Osteoblast (primary cell): ENCODE data around the gene OIT3. TPM values are rescaled to one million over a fixed set of nuclear protein-coding genes. Genes with fewer than 3 reads are reported as not detected.

ENCODE experiments used
- DNase-seq: peaks from one replicate; pipeline ENCODE4 v3.0.0; 2011; ENCODE audit warnings: low spot score, mixed read lengths; ENCODE audit not compliant: insufficient read length; ENCODE audit errors: missing footprints
- H2AFZ ChIP-seq: 2 replicates; pipeline ENCODE4 v1.6.0; 2011; ENCODE audit warnings: mild to moderate bottlenecking, low read length
- H3K27ac ChIP-seq: 2 replicates; pipeline ENCODE4 v1.5.1; 2011; ENCODE audit warnings: mild to moderate bottlenecking, low read depth, low read length, moderate library complexity
- H3K27me3 ChIP-seq: 2 replicates; pipeline ENCODE4 v1.6.0; 2012; ENCODE audit warnings: mild to moderate bottlenecking, control low read depth, inconsistent platforms, low read length, moderate library complexity; ENCODE audit not compliant: insufficient read depth
- H3K36me3 ChIP-seq: 2 replicates; pipeline ENCODE4 v1.5.1; 2011; ENCODE audit warnings: mild to moderate bottlenecking, low read length, control low read depth, moderate library complexity; ENCODE audit not compliant: insufficient read depth
- H3K4me1 ChIP-seq: 2 replicates; pipeline ENCODE4 v1.5.1; 2011; ENCODE audit warnings: mild to moderate bottlenecking, low read length, control low read depth, moderate library complexity; ENCODE audit not compliant: insufficient read depth
- H3K4me2 ChIP-seq: 2 replicates; pipeline ENCODE4 v1.6.0; 2011; ENCODE audit warnings: mild to moderate bottlenecking, low read length; ENCODE audit not compliant: insufficient read depth
- H3K4me3 ChIP-seq: fragments of 200-600 bp; sonication (generic); 3 replicates; pipeline ENCODE4 v1.5.1; 2012; ENCODE audit warnings: mild to moderate bottlenecking, low read length, inconsistent platforms; ENCODE audit not compliant: insufficient read depth
- H3K79me2 ChIP-seq: 2 replicates; pipeline ENCODE4 v1.6.0; 2012; ENCODE audit warnings: mild to moderate bottlenecking, low read length, control low read depth, inconsistent platforms; ENCODE audit not compliant: insufficient read depth
- H3K9me3 ChIP-seq: 2 replicates; pipeline ENCODE4 v1.5.1; 2011; ENCODE audit warnings: low read depth, low read length, control low read depth
- H4K20me1 ChIP-seq: 2 replicates; pipeline ENCODE4 v1.6.0; 2012; ENCODE audit warnings: mild to moderate bottlenecking, low read length, control low read depth; ENCODE audit not compliant: insufficient read depth
- CTCF ChIP-seq: IDR thresholded peaks from 2 replicates; pipeline ENCODE4 v1.5.1; 2011; ENCODE audit warnings: mild to moderate bottlenecking, low read depth, low read length, moderate library complexity; ENCODE audit errors: extremely low read depth
- total RNA-seq: library from RNA; depleted of rRNA; stranded (reverse); fragments of >200 nt; gene quantifications from 2 replicates; pipeline ENCODE4 v1.2.3, GENCODE V29; 2012

The OIT3 gene
- total RNA-seq, 1 donor = under 0.01 TPM

- H4K20me1 ChIP-seq = no peaks in the 10 kb centered on the region
- H3K4me1 ChIP-seq = no peaks in the 10 kb centered on the region
- no peaks in the 10 kb centered on the region for H3K79me2 ChIP-seq
- no peak overlapping the region for H2AFZ ChIP-seq
- H3K36me3 ChIP-seq = no peaks in the 10 kb centered on the region
- peaks cover 2% of the 10 kb centered on the region for H3K27me3 ChIP-seq
- H3K4me3 ChIP-seq = no peak overlapping the region
- H3K9me3 ChIP-seq = no peaks in the 10 kb centered on the region
- no peak overlapping the region for H3K27ac ChIP-seq
- TF ChIP-seq CTCF = no peak
- no peak for DNase-seq
- H3K4me2 ChIP-seq = no peak overlapping the region
Measured at GRCh38 chr10:72930276-72930675, 36.7 kb downstream of the OIT3 start.

GRCh38 chr10:72932259-72933015 lies 38.9 kb downstream of the OIT3 start:
- no peaks in the 10 kb centered on the region for H3K79me2 ChIP-seq
- H3K9me3 ChIP-seq = no peaks in the 10 kb centered on the region
- H2AFZ ChIP-seq = no peak overlapping the region
- H3K36me3 ChIP-seq = no peaks in the 10 kb centered on the region
- no peaks in the 10 kb centered on the region for H3K27me3 ChIP-seq
- no peak overlapping the region for H3K4me3 ChIP-seq
- no peaks in the 10 kb centered on the region for H3K4me1 ChIP-seq
- DNase-seq = no peak
- no peaks in the 10 kb centered on the region for H4K20me1 ChIP-seq
- no peak overlapping the region for H3K27ac ChIP-seq
- TF ChIP-seq CTCF = no peak
- no peak overlapping the region for H3K4me2 ChIP-seq

GRCh38 chr10:72935361-72935760 lies 41.8 kb downstream of the OIT3 start:
- Histone ChIP-seq H2AFZ (no peak overlapping the region), H3K4me3 (no peak overlapping the region), H3K36me3 (no peaks in the 10 kb centered on the region), H3K27ac (no peak overlapping the region), H3K27me3 (no peaks in the 10 kb centered on the region), H3K4me2 (no peak overlapping the region), H3K9me3 (no peaks in the 10 kb centered on the region), H3K4me1 (no peaks in the 10 kb centered on the region), H4K20me1 (no peaks in the 10 kb centered on the region), H3K79me2 (no peaks in the 10 kb centered on the region)
- TF ChIP-seq CTCF = no peak
- no peak for DNase-seq

GRCh38 chr10:72943498-72944234 lies 50.1 kb downstream of the OIT3 start:
- Histone ChIP-seq H3K4me3 (no peak overlapping the region), H4K20me1 (no peaks in the 10 kb centered on the region), H3K27ac (no peak overlapping the region), H2AFZ (no peak overlapping the region), H3K27me3 (peaks cover 14% of the 10 kb centered on the region), H3K36me3 (no peaks in the 10 kb centered on the region), H3K9me3 (no peaks in the 10 kb centered on the region), H3K79me2 (no peaks in the 10 kb centered on the region), H3K4me2 (no peak overlapping the region), H3K4me1 (no peaks in the 10 kb centered on the region)
- DNase-seq = no peak
- TF ChIP-seq CTCF = no peak
